SK-N-SH (cell line): ENCODE data around the gene LACTB. TPM values are rescaled to one million over a fixed set of nuclear protein-coding genes. Genes with fewer than 3 reads are reported as not detected.

Experiments used
- CTCF ChIA-PET: fragments of 300-600, 350-600 bp; formaldehyde crosslinking; extraction: SDS; loops from one replicate; lab custom pipeline; 2021; lab: Yijun Ruan, JAX
- POLR2A ChIA-PET: fragments of 350-600 bp; sonication (Branson Sonifier 250); formaldehyde crosslinking; extraction: SDS; loops from one replicate; lab custom pipeline; 2020; ENCODE audit warnings: antibody characterized with exemption, inconsistent platforms; lab: Yijun Ruan, JAX
- DNase-seq: peaks from one replicate; pipeline ENCODE4 v3.0.0; 2012
- H2AFZ ChIP-seq: fragments of 200-600 bp; sonication (generic); 2 replicates; pipeline ENCODE4 v1.8.1; 2016; ENCODE audit warnings: antibody characterized with exemption, mild to moderate bottlenecking, low read depth
- H3F3A ChIP-seq: fragments of 200-600 bp; sonication (generic); replicated peaks from 2 replicates; pipeline ENCODE3; 2016; ENCODE audit warnings: antibody characterized with exemption, mild to moderate bottlenecking; ENCODE audit not compliant: insufficient read depth
- H3K27ac ChIP-seq, 2 experiments: fragments of 200-500 bp in 1 of 2; fragments of 200-600 bp in 1 of 2; sonication (Bioruptor generic) in 1 of 2; sonication (generic), shearing (Covaris generic) in 1 of 2; 2 replicates each; pipeline versions ENCODE4 v1.5.1 to v1.6.1; 2014 to 2016; ENCODE audit warnings: low read depth in 2 of 2, inconsistent platforms in 1 of 2, low read length in 1 of 2, mild to moderate bottlenecking in 1 of 2, mixed read lengths in 1 of 2
- H3K27me3 ChIP-seq: fragments of 200-600 bp; sonication (generic), shearing (Covaris generic); 2 replicates; pipeline ENCODE4 v1.6.1; 2016; ENCODE audit warnings: mixed run types; ENCODE audit not compliant: insufficient read depth
- H3K36me3 ChIP-seq, 2 experiments: fragments of 200-500 bp in 1 of 2; fragments of 200-600 bp in 1 of 2; sonication (Bioruptor generic) in 1 of 2; sonication (generic) in 1 of 2; replicated peaks in 1 of 2; 2 replicates each; pipeline versions ENCODE3 to v1.5.1; 2014 to 2016; ENCODE audit warnings: low read length in 1 of 2, mild to moderate bottlenecking in 1 of 2; ENCODE audit not compliant: insufficient read depth in 2 of 2, control insufficient read depth in 1 of 2
- H3K4me1 ChIP-seq, 2 experiments: fragments of 200-500 bp in 1 of 2; fragments of 200-600 bp in 1 of 2; sonication (Bioruptor generic) in 1 of 2; sonication (generic), shearing (Covaris generic) in 1 of 2; 2 replicates each; pipeline versions ENCODE4 v1.5.1 to v1.6.1; 2014 to 2016; ENCODE audit warnings: low read depth in 1 of 2, low read length in 1 of 2, mixed run types in 1 of 2; ENCODE audit not compliant: insufficient read depth in 2 of 2, control insufficient read depth in 1 of 2
- H3K4me2 ChIP-seq: fragments of 200-600 bp; sonication (generic), shearing (Covaris generic); 2 replicates; pipeline ENCODE4 v1.6.1; 2017; ENCODE audit warnings: mixed run types
- H3K4me3 ChIP-seq, 2 experiments: fragments of 200-500 bp in 1 of 2; fragments of 200-600 bp in 1 of 2; sonication (Bioruptor generic) in 1 of 2; sonication (generic), shearing (Covaris generic) in 1 of 2; 2 replicates each; pipeline versions ENCODE4 v1.5.1 to v1.8.1; 2014 to 2016; ENCODE audit warnings: low read depth in 2 of 2, inconsistent platforms in 1 of 2, low read length in 1 of 2, mild to moderate bottlenecking in 1 of 2, mixed read lengths in 1 of 2, moderate library complexity in 1 of 2
- H3K79me2 ChIP-seq: fragments of 200-600 bp; sonication (generic); 2 replicates; pipeline ENCODE4 v1.8.1; 2017; ENCODE audit warnings: mild to moderate bottlenecking; ENCODE audit not compliant: insufficient read depth
- H3K9ac ChIP-seq: fragments of 200-600 bp; sonication (generic); 2 replicates; pipeline ENCODE4 v1.6.1; 2017; ENCODE audit warnings: mixed run types
- H3K9me2 ChIP-seq: fragments of 200-600 bp; sonication (generic); 2 replicates; pipeline ENCODE4 v1.6.1; 2017; ENCODE audit warnings: mixed run types
- H3K9me3 ChIP-seq: fragments of 200-600 bp; sonication (generic); 2 replicates; pipeline ENCODE4 v1.6.1; 2017; ENCODE audit warnings: mixed run types, mild to moderate bottlenecking, moderate library complexity
- H4K20me1 ChIP-seq: fragments of 200-600 bp; sonication (generic); 2 replicates; pipeline ENCODE4 v1.6.1; 2017; ENCODE audit warnings: mild to moderate bottlenecking, mixed run types; ENCODE audit not compliant: insufficient read depth
- CHD2 ChIP-seq: fragments of 150-350 bp; IDR thresholded peaks from 2 replicates; pipeline ENCODE4 v1.6.1; 2018; ENCODE audit warnings: low read length; ENCODE audit not compliant: partially characterized antibody
- EZH2phosphoT487 ChIP-seq: fragments of 200-600 bp; sonication (generic); IDR thresholded peaks from 2 replicates; pipeline ENCODE4 v1.6.1; 2017; ENCODE audit warnings: low read depth, mixed run types, mild to moderate bottlenecking, antibody characterized with exemption, moderate library complexity, borderline replicate concordance
- FOXJ3 ChIP-seq: sonication (generic); formaldehyde crosslinking; IDR thresholded peaks from 2 replicates; pipeline ENCODE4 v1.5.1; 2020; ENCODE audit warnings: mild to moderate bottlenecking, missing genetic modification reagents
- GATA2 ChIP-seq: sonication (generic); formaldehyde crosslinking; IDR thresholded peaks from 2 replicates; pipeline ENCODE4 v1.5.0; 2020; ENCODE audit warnings: mild to moderate bottlenecking, missing genetic modification reagents
- MEF2A ChIP-seq: IDR thresholded peaks from 2 replicates; pipeline ENCODE4 v1.4.0; 2012; ENCODE audit warnings: low read depth, borderline replicate concordance
- NRF1 ChIP-seq: IDR thresholded peaks from 2 replicates; pipeline ENCODE4 v1.6.1; 2012; ENCODE audit warnings: low read depth, mild to moderate bottlenecking, low read length
- YY1 ChIP-seq: IDR thresholded peaks from 2 replicates; pipeline ENCODE4 v1.4.0; 2012; ENCODE audit warnings: low read depth, mild to moderate bottlenecking
- WGBS: methylation state at CpG from one replicate; pipeline ENCODE4 v1.1.6; 2017; ENCODE audit warnings: low lambda C conversion rate; 5-methylcytosine and 5-hydroxymethylcytosine counted together
- polyA plus RNA-seq, 3 experiments: library from polyadenylated mRNA; depleted of rRNA; stranded (reverse); fragments of >200 nt; gene quantifications; 2 replicates each; pipeline ENCODE4 v1.2.3, GENCODE V29; 2012
- TF ChIP-seq, protein P1 (sequence below): fragments of 200-600 bp; sonication (generic); IDR thresholded peaks from 2 replicates; pipeline ENCODE4 v1.6.1; 2017; ENCODE audit warnings: antibody characterized with exemption, mild to moderate bottlenecking, moderate library complexity
- TF ChIP-seq, protein P2 (sequence below): IDR thresholded peaks from 2 replicates; pipeline ENCODE4; 2012

The LACTB gene
- polyA plus RNA-seq, 1 of the 3 experiments (the other 2 are of a cell fraction), result 23.3 TPM

DNA sequence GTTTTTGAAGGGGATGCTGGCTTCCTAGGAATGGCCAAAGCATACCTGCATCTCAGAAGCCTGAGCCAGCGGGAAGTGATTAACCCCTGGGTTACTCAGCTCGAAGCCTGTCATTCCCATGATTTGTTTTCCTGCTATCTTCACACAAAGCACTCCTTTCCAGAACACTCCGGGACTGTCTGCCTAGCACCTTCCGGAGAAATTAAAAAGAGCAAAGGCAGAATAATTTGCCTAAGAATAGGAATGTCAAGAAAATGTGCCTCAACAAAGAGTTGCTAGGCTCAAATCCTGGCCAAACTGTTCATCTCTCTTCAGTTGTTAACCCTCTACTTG, 45.0 kb upstream of the LACTB start:
- no peak overlapping the region for H3K4me2 ChIP-seq
- H3F3A ChIP-seq, result peaks cover 49% of the 10 kb centered on the region
- peaks cover 2 to 9% of the 10 kb centered on the region in 2 experiments for H3K36me3 ChIP-seq
- 91% methylated on average over 4 of the region's 4 CpGs for WGBS
- ChIA-PET POLR2A (no interaction called here), CTCF (interaction anchor here (3.0 kb wide), 1 partner anchor 29 kb away, joined by 9 read pairs; no protein-coding TSS in a partner anchor)
- peaks cover 8% of the 10 kb centered on the region; the same call in 1 of the 2 replicates for H4K20me1 ChIP-seq
- H3K27me3 ChIP-seq, result no peaks in the 10 kb centered on the region
- no peaks in the 10 kb centered on the region for H3K9me3 ChIP-seq
- no peaks in the 10 kb centered on the region for H3K9me2 ChIP-seq
- DNase-seq, result no peak
- no peak overlapping the region for H3K9ac ChIP-seq
- H2AFZ ChIP-seq, result no peak overlapping the region
- TF ChIP-seq GATA2 (CRISPR knock-in tag) (no peak), CHD2 (no peak), FOXJ3 (no peak), EZH2phosphoT487 (no peak), YY1 (no peak)
- TF ChIP-seq, protein P1, sequence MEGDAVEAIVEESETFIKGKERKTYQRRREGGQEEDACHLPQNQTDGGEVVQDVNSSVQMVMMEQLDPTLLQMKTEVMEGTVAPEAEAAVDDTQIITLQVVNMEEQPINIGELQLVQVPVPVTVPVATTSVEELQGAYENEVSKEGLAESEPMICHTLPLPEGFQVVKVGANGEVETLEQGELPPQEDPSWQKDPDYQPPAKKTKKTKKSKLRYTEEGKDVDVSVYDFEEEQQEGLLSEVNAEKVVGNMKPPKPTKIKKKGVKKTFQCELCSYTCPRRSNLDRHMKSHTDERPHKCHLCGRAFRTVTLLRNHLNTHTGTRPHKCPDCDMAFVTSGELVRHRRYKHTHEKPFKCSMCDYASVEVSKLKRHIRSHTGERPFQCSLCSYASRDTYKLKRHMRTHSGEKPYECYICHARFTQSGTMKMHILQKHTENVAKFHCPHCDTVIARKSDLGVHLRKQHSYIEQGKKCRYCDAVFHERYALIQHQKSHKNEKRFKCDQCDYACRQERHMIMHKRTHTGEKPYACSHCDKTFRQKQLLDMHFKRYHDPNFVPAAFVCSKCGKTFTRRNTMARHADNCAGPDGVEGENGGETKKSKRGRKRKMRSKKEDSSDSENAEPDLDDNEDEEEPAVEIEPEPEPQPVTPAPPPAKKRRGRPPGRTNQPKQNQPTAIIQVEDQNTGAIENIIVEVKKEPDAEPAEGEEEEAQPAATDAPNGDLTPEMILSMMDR, result no peak
- TF ChIP-seq, all 33 proteins: peak for 0
- Histone ChIP-seq H3K27ac (peak overlapping the region; percentile 91 to 92; a peak in 2 of 4 replicates), H3K4me1 (peaks cover 13 to 17% of the 10 kb centered on the region in 2 experiments; a peak in 3 of 4 replicates), H3K79me2 (no peaks in the 10 kb centered on the region), H3K4me3 (no peak overlapping the region)

DNA sequence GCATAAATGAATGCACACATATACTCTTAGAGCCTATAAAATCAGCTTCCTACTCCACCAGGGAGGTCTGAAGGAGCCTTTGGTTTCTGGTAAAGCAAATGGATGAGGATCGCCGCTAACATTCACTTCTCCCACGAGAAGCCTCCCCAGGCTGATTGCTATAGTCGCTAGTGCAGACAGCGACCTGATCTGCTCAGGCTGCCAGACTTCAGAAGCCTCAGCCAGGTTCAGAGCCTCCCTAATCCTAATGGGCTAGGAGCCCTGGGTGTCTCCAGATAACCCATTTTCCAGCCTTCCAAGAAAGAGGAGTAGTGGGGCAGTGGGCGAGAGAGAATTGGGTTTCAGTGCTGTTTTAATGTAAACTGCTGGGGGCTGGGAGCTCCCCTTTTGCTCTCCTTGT, 43.7 kb upstream of the LACTB start:
- ChIA-PET POLR2A (no interaction called here), CTCF (interaction anchor here (1.0 to 3.0 kb wide), 4 partner anchors 16 to 304 kb away, joined by 3 to 9 read pairs (median 4); no protein-coding TSS in a partner anchor)
- Histone ChIP-seq H3K79me2 (no peaks in the 10 kb centered on the region), H3K27me3 (no peaks in the 10 kb centered on the region), H3K4me1 (peaks cover 13 to 19% of the 10 kb centered on the region in 2 experiments; a peak in 3 of 4 replicates), H3K4me2 (no peak overlapping the region), H3K9me3 (no peaks in the 10 kb centered on the region), H2AFZ (no peak overlapping the region), H3K27ac (no peak overlapping the region), H3F3A (peaks cover 37% of the 10 kb centered on the region), H3K9me2 (no peaks in the 10 kb centered on the region), H3K36me3 (no peaks in the 10 kb centered on the region), H3K4me3 (no peak overlapping the region), H3K9ac (no peak overlapping the region), H4K20me1 (no peaks in the 10 kb centered on the region)
- TF ChIP-seq NRF1, result no peak
- TF ChIP-seq MEF2A, result no peak
- TF ChIP-seq, protein P2, sequence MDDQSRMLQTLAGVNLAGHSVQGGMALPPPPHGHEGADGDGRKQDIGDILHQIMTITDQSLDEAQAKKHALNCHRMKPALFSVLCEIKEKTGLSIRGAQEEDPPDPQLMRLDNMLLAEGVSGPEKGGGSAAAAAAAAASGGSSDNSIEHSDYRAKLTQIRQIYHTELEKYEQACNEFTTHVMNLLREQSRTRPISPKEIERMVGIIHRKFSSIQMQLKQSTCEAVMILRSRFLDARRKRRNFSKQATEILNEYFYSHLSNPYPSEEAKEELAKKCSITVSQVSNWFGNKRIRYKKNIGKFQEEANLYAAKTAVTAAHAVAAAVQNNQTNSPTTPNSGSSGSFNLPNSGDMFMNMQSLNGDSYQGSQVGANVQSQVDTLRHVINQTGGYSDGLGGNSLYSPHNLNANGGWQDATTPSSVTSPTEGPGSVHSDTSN, result no peak
- no peak for DNase-seq
- 89% methylated on average over 6 of the region's 6 CpGs for WGBS
